ENCODE measurements around the gene MMD2. TPM values are rescaled to one million over a fixed set of nuclear protein-coding genes. Genes with fewer than 3 reads are reported as not detected.

MMD2 gene
- polyA plus RNA-seq, 2 of the 4 experiments (the other 2 are of a cell fraction) = not detected

- FAIRE-seq = no peak
- peak; percentile 3 to 10; a peak in 3 of 6 replicates for ATAC-seq
- DNase-seq (ENCODE audit: low read depth in 1 of 2, low spot score in 1 of 2) = no peak
- 82% methylated on average over 31 of the region's 35 CpGs for WGBS (ENCODE audit: missing lambda C conversion rate)
- ChIA-PET CTCF (interaction anchor here (0.6 to 4.1 kb wide), 23 partner anchors 8 to 844 kb away, joined by 3 to 39 read pairs (median 5); no protein-coding TSS in a partner anchor), POLR2A (no interaction called here)
- H3K9me3 ChIP-seq = no peaks in the 10 kb centered on the region
- H3K4me1 ChIP-seq = 0 out of 3 replicates have a peak, but pooled peaks cover 4% of the 10 kb centered on the region
- H3K27ac ChIP-seq = peak overlapping the region in 1 of 2 experiments; percentile 87; a peak in 3 of 6 replicates
- H3K4me3 ChIP-seq = peak overlapping the region; percentile 71
- peak overlapping the region; percentile 99 for H3K4me2 ChIP-seq
- TF ChIP-seq PBX3 (IDR thresholded peaks at IDR 0.05) = no peak
- no peak for TF ChIP-seq SREBF2 (IDR thresholded peaks at IDR 0.05)
- no peak for TF ChIP-seq HOXB5 (CRISPR knock-in tag; IDR thresholded peaks at IDR 0.05)
- no peak for TF ChIP-seq NR3C1 (IDR thresholded peaks at IDR 0.05)
- TF ChIP-seq RARB (CRISPR knock-in tag; IDR thresholded peaks at IDR 0.05) = no peak
- TF ChIP-seq CHD4 (IDR thresholded peaks at IDR 0.05; ENCODE audit: borderline replicate concordance) = no peak
- TF ChIP-seq EHMT2 (IDR thresholded peaks at IDR 0.05; ENCODE audit: low read depth) = no peak
- no peak for TF ChIP-seq KDM5A (IDR thresholded peaks at IDR 0.05)
Observed at GRCh38 chr7:4882169-4883032, 76.6 kb downstream of the MMD2 start.

GRCh38 chr7:4880218-4880617, 78.8 kb downstream of the MMD2 start:
- no peak overlapping the region for H3K4me3 ChIP-seq
- no peaks in the 10 kb centered on the region for H3K9me3 ChIP-seq
- H3K27ac ChIP-seq = no peak overlapping the region
- ChIA-PET POLR2A (interaction anchor here (0.6 kb wide), 1 partner anchor 15 kb away, joined by 3 read pairs; no protein-coding TSS in a partner anchor), CTCF (interaction anchor here (0.8 to 1.2 kb wide), 3 partner anchors 93 to 298 kb away, joined by 3 read pairs; no protein-coding TSS in a partner anchor)
- DNase-seq (ENCODE audit: low read depth in 1 of 2, low spot score in 1 of 2) (no peak), ATAC-seq (no peak), FAIRE-seq (no peak)
- 80% methylated on average over 10 of the region's 10 CpGs for WGBS (ENCODE audit: missing lambda C conversion rate)
- TF ChIP-seq ZSCAN20 (CRISPR knock-in tag; IDR thresholded peaks at IDR 0.05) = no peak
- TF ChIP-seq RNF2 (IDR thresholded peaks at IDR 0.05; ENCODE audit: borderline replicate concordance, low read depth) = no peak
- TF ChIP-seq EP300 (IDR thresholded peaks at IDR 0.05) = no peak
- TF ChIP-seq POLR2AphosphoS2 (conservative IDR thresholded peaks at IDR 0.05; ENCODE audit: low read length) = no peak
- TF ChIP-seq CTCF (IDR thresholded peaks at IDR 0.05) = no peak
- H3K4me1 ChIP-seq = 0 out of 3 replicates have a peak, but pooled peaks cover 4% of the 10 kb centered on the region
- no peak overlapping the region for H3K4me2 ChIP-seq

- Histone ChIP-seq H3K27ac (no peak overlapping the region), H3K4me3 (no peak overlapping the region), H3K4me2 (no peak overlapping the region), H3K4me1 (0 out of 3 replicates have a peak, but pooled peaks cover 4% of the 10 kb centered on the region), H3K9me3 (no peaks in the 10 kb centered on the region)
- WGBS (ENCODE audit: missing lambda C conversion rate) = 89% methylated on average over 27 of the region's 27 CpGs
- CTCF ChIA-PET = interaction anchor here (0.8 to 1.2 kb wide), 3 partner anchors 94 to 298 kb away, joined by 3 read pairs; no protein-coding TSS in a partner anchor
- no peak for FAIRE-seq
- POLR2A ChIA-PET = interaction anchor here (0.6 kb wide), 1 partner anchor 16 kb away, joined by 3 read pairs; no protein-coding TSS in a partner anchor
- no peak for ATAC-seq
- no peak for DNase-seq (ENCODE audit: low read depth in 1 of 2, low spot score in 1 of 2)
- no peak for TF ChIP-seq HOXB13 (CRISPR knock-in tag; IDR thresholded peaks at IDR 0.05; ENCODE audit: low read depth)
- no peak for TF ChIP-seq TFCP2L1 (CRISPR knock-in tag; IDR thresholded peaks at IDR 0.05)
- TF ChIP-seq BHLHE40 (IDR thresholded peaks at IDR 0.05; ENCODE audit: low read depth, low read length) = no peak
- TF ChIP-seq CHD4 (IDR thresholded peaks at IDR 0.05; ENCODE audit: borderline replicate concordance) = no peak
- no peak for TF ChIP-seq REST (IDR thresholded peaks at IDR 0.05)
- TF ChIP-seq HOXB5 (CRISPR knock-in tag; IDR thresholded peaks at IDR 0.05) = no peak
- TF ChIP-seq ATOH8 (CRISPR knock-in tag; IDR thresholded peaks at IDR 0.05; ENCODE audit: low read depth) = no peak
- no peak for TF ChIP-seq SMC3 (IDR thresholded peaks at IDR 0.05)
- no peak for TF ChIP-seq SREBF2 (IDR thresholded peaks at IDR 0.05)
- no peak for TF ChIP-seq MAZ (IDR thresholded peaks at IDR 0.05; ENCODE audit: borderline replicate concordance, low read depth, low read length)
- no peak for TF ChIP-seq FOSB (CRISPR knock-in tag; IDR thresholded peaks at IDR 0.05)
- TF ChIP-seq EHMT2 (IDR thresholded peaks at IDR 0.05; ENCODE audit: low read depth) = no peak
- TF ChIP-seq GATA3 (IDR thresholded peaks at IDR 0.05; ENCODE audit: borderline replicate concordance) = no peak
- TF ChIP-seq ESRRA (IDR thresholded peaks at IDR 0.05; ENCODE audit: borderline replicate concordance, low read length) = no peak
- TF ChIP-seq HOXA7 (CRISPR knock-in tag; IDR thresholded peaks at IDR 0.05) = no peak
Observed at GRCh38 chr7:4879396-4880081, 79.4 kb downstream of the MMD2 start.

Measured in A549 (cell line).